ENCODE results near the gene KLHDC7B. TPM values are rescaled to one million over a fixed set of nuclear protein-coding genes. Genes with fewer than 3 reads are reported as not detected.

KLHDC7B gene
- total RNA-seq, 1 donor from 2014 or later = 3.3 TPM

DNA sequence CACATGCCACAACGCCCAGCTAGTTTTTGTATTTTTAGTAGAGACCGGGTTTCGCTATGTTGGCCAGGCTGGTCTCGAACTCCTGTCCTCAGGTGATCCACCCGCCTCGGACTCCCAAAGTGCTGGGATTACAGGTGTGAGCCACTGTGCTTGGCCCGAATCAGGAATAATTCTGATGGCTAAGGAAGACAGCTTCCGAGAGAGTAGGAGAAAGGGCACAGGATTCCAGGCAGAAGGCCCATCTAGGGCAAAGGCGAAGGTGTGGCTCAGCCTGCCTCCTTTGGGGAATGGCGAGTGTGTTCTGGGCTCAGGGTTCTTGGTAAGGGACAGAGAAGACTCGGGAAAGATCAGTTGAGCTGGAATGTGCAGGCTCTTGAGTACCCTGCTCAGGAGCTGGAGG, 18.6 kb downstream of the KLHDC7B start:
- intact Hi-C loops (cut with micrococcal nuclease) = no loop called here
- no peak overlapping the region for H3K4me3 Mint-ChIP-seq (ENCODE audit: low read depth)
- H3K27me3 Mint-ChIP-seq (ENCODE audit: low read depth) = peaks cover 20% of the 10 kb centered on the region
- no peaks in the 10 kb centered on the region for H3K9me3 Mint-ChIP-seq
- peaks cover 16% of the 10 kb centered on the region for H3K4me1 Mint-ChIP-seq (ENCODE audit: low read depth)
- H3K27ac Mint-ChIP-seq = no peak overlapping the region
- H3K36me3 Mint-ChIP-seq (ENCODE audit: low read depth) = peaks cover 8% of the 10 kb centered on the region
- no peak for DNase-seq (ENCODE audit: low spot score)

DNA sequence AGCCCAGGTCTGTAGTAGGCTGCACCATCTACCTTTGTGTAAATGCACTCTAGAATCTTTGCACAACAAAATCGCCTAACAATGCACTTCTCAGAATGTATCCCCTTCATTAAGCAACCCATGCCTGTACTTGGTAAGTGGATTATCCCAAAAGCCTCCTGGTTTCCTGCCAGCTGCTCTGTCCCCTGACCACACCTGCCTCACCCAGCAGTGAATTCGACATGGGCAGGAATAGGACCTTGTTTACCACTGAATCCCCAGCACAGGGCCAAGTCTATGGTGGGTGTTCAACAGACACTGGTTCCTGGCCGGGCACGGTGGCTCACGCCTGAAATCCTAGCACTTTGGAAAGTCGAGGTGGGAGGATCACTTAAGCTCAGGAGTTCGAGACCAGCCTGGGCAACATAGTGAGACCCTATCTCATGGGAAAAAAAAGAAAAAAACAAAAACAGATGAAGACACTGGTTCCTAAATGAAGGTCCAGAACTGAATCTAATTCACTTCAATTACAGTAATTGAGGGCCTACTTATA, 22.1 kb downstream of the KLHDC7B start:
- H3K27ac Mint-ChIP-seq = no peak overlapping the region
- H3K4me3 Mint-ChIP-seq (ENCODE audit: low read depth) = no peak overlapping the region
- peaks cover 10% of the 10 kb centered on the region for H3K27me3 Mint-ChIP-seq (ENCODE audit: low read depth)
- DNase-seq (ENCODE audit: low spot score) = no peak
- intact Hi-C loops (cut with micrococcal nuclease) = no loop called here
- H3K4me1 Mint-ChIP-seq (ENCODE audit: low read depth) = peaks cover 9% of the 10 kb centered on the region
- H3K36me3 Mint-ChIP-seq (ENCODE audit: low read depth) = peaks cover 38% of the 10 kb centered on the region
- no peaks in the 10 kb centered on the region for H3K9me3 Mint-ChIP-seq

DNA sequence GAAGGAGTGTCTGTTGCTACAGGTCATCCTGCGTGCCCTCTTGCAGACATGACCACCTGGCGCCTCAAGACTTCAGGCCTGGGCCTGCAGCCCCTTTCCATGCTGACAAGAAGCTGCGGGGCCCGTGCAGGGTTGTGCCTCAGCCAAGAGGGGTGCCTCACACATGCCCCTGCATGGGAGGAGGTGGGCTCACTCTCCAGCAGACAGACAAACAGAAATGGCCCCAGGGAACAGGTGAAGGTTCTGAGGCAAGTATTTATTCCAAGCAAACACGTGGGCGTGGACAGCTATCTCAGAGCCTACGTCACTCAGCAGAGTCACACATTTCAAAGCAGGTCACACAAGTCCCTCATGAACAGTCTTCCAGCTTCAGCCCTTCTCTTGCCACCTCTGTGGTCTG, 22.9 kb downstream of the KLHDC7B start:
- Mint-ChIP-seq H3K9me3 (no peaks in the 10 kb centered on the region), H3K36me3 (ENCODE audit: low read depth) (peaks cover 40% of the 10 kb centered on the region), H3K27ac (no peak overlapping the region), H3K4me1 (ENCODE audit: low read depth) (peaks cover 2% of the 10 kb centered on the region), H3K4me3 (ENCODE audit: low read depth) (no peak overlapping the region), H3K27me3 (ENCODE audit: low read depth) (peaks cover 5% of the 10 kb centered on the region)
- intact Hi-C loops (cut with micrococcal nuclease) = no loop called here
- DNase-seq (ENCODE audit: low spot score) = no peak

DNA sequence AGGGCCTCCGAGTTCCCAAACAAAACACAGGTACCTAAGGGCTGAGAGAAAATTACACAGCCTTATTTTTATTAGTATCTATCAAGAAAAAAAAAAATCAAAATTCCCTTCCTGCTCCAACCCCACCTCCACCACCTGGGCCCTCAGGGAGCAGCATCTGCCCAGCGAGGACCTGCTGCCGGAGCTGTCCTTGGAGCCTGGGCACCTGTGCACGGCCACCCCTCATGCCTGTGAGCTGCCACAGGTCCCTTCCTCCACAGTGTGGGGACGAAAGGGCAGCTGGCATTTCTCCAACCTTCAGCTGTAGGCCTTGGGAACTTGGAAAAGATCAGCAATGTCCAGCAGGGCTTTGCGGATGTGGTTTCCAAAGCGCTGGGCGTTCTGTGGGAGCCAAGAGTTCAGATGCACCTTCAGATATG, 23.4 kb downstream of the KLHDC7B start:
- Mint-ChIP-seq H3K36me3 (ENCODE audit: low read depth) (peaks cover 40% of the 10 kb centered on the region), H3K4me3 (ENCODE audit: low read depth) (no peak overlapping the region)

DNA sequence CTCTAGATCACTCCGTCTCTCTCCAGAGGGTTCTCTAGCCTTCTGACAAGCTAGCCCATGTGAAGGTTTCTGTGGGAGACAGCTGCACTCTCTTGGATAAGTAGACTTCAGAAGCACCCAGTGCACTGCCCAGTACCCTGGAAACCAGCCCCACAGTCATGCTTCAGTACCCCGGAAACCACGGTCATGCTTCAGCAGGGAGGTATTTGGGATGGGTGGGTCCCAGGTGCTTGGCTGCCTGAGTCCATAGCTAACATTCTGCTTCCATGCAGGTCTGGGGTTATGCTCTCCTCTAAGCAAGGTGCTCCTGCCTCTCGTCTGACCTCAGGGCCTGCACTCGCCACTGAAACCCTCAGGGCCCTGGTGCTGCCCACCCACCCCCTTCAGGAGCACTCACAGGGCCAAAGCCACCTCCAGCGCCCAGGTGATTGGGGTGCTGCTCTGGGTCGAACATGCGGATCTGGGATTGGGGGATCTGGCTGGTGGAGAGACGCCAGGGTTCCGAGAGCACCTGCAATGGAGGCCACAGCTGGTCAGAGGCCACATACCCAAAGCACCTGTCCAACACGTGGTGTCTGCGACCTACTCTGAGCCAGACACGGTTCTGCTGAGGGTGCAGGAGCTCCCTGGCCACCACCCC, 24.3 kb downstream of the KLHDC7B start:
- Mint-ChIP-seq H3K36me3 (ENCODE audit: low read depth) (peaks cover 43% of the 10 kb centered on the region), H3K27ac (no peak overlapping the region), H3K4me1 (ENCODE audit: low read depth) (no peaks in the 10 kb centered on the region), H3K4me3 (ENCODE audit: low read depth) (no peak overlapping the region), H3K9me3 (no peaks in the 10 kb centered on the region), H3K27me3 (ENCODE audit: low read depth) (no peaks in the 10 kb centered on the region)
- no peak for DNase-seq (ENCODE audit: low spot score)
- intact Hi-C loops (cut with micrococcal nuclease) = no loop called here

More for the DNA sequence above, 23.4 kb downstream of the KLHDC7B start:
- intact Hi-C loops (cut with micrococcal nuclease) = no loop called here
- no peaks in the 10 kb centered on the region for H3K9me3 Mint-ChIP-seq
- no peak for DNase-seq (ENCODE audit: low spot score)
- H3K4me1 Mint-ChIP-seq (ENCODE audit: low read depth) = no peaks in the 10 kb centered on the region
- H3K27me3 Mint-ChIP-seq (ENCODE audit: low read depth) = peaks cover 4% of the 10 kb centered on the region
- no peak overlapping the region for H3K27ac Mint-ChIP-seq

DNA sequence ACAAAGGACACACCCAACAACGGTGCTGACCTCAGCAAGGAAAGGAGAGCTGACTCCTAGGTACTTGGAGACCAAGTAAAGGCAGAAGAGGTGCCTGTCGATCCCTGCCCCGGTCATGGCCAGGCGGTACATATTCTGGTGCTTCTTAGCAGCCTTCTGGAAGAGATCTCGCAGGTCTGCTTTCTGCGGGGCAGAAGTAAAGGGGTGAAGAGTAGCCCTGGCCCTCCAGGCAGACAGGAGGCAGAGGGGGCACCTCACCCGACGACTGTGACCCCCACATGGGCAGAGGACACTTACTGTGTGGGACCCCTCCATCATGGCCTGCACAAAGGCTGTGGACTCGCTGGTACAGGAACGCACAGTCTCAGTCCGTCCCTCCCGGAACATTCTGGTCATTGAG, 25.2 kb downstream of the KLHDC7B start:
- H3K9me3 Mint-ChIP-seq = no peaks in the 10 kb centered on the region
- H3K27me3 Mint-ChIP-seq (ENCODE audit: low read depth) = no peaks in the 10 kb centered on the region
- no peaks in the 10 kb centered on the region for H3K4me1 Mint-ChIP-seq (ENCODE audit: low read depth)
- peaks cover 46% of the 10 kb centered on the region for H3K36me3 Mint-ChIP-seq (ENCODE audit: low read depth)
- DNase-seq (ENCODE audit: low spot score) = no peak
- H3K4me3 Mint-ChIP-seq (ENCODE audit: low read depth) = no peak overlapping the region
- intact Hi-C loops (cut with micrococcal nuclease) = no loop called here
- H3K27ac Mint-ChIP-seq = no peak overlapping the region

DNA sequence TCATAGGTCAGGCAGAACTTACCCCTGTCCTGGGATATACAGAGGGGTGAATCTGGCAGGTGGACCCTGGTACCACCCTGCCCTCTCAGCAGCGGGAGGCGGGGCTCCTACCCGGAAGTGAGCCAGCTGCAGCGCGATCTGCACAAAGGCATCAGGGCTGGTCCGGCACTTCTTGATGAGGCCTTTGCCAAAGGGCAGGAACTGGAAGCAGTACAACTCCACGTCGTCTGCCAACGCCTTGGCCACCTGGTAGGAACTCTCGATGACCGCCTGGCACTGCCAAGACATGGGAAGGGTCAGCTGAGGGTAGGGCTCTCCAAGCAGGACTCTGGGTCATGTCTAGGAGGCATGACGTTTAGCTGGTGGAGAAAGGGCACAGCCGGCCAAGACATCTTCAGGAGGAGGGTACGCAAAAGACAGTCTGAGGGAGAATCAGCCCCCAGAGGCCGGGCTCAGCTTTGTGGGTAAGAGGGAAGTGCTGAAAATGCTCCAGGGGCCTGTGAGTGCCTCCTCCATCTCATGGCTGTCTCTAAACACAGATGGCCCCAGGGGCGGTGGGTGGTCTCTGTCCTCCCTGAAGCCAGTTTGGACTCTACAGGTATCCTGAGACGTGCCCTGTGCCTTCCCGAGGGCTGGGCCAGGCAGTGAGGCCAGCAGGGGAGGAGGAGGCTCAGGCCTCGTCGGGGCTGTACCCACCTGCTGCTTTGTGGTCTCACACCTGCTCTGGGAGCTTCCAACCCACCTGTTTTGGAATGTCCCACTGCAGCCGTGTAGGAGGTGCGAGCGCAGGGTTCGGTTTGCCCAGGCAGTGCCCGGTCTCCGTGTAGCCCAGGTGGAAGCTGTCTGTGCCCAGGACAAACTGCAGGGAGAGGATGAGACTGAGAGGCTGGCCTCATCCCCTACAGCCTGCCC, 25.8 kb downstream of the KLHDC7B start:
- Mint-ChIP-seq H3K9me3 (no peaks in the 10 kb centered on the region), H3K27ac (no peak overlapping the region), H3K27me3 (ENCODE audit: low read depth) (no peaks in the 10 kb centered on the region), H3K4me1 (ENCODE audit: low read depth) (no peaks in the 10 kb centered on the region), H3K36me3 (ENCODE audit: low read depth) (peaks cover 51% of the 10 kb centered on the region), H3K4me3 (ENCODE audit: low read depth) (no peak overlapping the region)
- no peak for DNase-seq (ENCODE audit: low spot score)
- intact Hi-C loops (cut with micrococcal nuclease) = no loop called here

DNA sequence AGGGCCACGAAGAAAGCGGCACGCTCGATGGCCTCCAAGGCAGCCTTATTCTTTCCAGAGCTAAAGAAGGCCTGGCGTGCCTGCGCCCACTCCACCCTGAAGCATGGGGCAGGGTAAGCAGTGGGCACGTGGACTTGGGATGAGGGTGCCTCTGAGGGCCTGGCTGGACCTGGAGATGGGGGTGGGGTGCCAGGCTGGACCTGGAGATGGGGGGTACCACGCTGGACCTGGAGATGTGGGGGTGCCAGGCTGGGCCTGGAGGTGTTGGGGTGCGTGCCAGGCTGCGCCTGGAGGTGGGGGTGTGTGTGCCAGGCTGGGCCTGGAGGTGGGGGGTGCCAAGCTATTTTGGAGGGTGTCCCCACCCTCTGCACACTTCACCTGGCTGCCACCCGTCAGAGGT, 27.3 kb downstream of the KLHDC7B start:
- DNase-seq (ENCODE audit: low spot score) = no peak
- H3K27ac Mint-ChIP-seq = no peak overlapping the region
- H3K4me1 Mint-ChIP-seq (ENCODE audit: low read depth) = peaks cover 2% of the 10 kb centered on the region
- H3K4me3 Mint-ChIP-seq (ENCODE audit: low read depth) = no peak overlapping the region
- no peaks in the 10 kb centered on the region for H3K27me3 Mint-ChIP-seq (ENCODE audit: low read depth)
- H3K36me3 Mint-ChIP-seq (ENCODE audit: low read depth) = peaks cover 56% of the 10 kb centered on the region
- intact Hi-C loops (cut with micrococcal nuclease) = no loop called here
- H3K9me3 Mint-ChIP-seq = no peaks in the 10 kb centered on the region

DNA sequence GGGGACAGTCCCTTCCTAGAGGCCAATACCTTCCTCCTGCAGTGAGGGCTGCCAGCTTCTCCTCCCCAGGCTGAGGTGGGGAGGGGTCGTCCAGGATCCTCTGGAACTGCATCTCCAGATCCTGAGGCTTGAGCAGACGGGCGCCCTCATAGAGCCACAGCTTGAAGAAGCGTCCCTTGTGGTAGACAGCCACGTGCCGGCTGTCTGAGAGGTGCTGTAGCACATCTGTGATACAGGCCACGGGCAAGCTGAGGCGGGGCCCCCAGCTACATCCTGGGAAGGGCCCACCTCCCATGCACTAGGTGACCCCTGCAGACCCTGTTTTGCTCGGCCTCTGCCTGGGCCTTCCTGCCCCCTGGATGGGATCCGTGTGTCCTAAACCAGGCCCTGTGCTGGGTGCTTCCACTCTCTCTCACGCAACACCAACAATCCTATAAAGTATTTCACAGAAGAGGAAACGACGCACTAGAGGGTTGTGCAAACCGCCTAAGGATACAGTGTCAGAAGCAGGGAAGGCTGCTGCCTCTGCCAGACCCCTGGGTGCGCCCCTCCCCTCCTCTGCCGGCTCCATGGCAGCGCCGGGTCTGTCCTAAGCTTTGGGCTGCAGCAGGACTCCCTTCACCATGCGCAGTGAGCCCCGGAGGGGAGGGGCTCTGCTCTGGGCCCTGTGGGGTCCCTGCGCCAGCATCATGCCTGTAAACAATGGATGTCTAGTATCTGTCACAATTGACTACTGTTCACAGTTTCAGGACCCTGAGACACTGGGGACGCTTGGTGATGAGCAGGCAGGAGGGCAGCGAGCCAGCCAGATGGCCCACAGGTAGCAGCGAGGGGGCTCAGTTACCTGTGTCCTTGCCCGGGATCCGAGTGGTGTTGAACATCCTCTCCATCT, 28.0 kb downstream of the KLHDC7B start:
- peaks cover 57% of the 10 kb centered on the region for H3K36me3 Mint-ChIP-seq (ENCODE audit: low read depth)
- intact Hi-C loops (cut with micrococcal nuclease) = no loop called here
- DNase-seq (ENCODE audit: low spot score) = no peak
- H3K4me3 Mint-ChIP-seq (ENCODE audit: low read depth) = no peak overlapping the region
- H3K27ac Mint-ChIP-seq = no peak overlapping the region
- H3K27me3 Mint-ChIP-seq (ENCODE audit: low read depth) = no peaks in the 10 kb centered on the region
- no peaks in the 10 kb centered on the region for H3K9me3 Mint-ChIP-seq
- peaks cover 2% of the 10 kb centered on the region for H3K4me1 Mint-ChIP-seq (ENCODE audit: low read depth)

DNA sequence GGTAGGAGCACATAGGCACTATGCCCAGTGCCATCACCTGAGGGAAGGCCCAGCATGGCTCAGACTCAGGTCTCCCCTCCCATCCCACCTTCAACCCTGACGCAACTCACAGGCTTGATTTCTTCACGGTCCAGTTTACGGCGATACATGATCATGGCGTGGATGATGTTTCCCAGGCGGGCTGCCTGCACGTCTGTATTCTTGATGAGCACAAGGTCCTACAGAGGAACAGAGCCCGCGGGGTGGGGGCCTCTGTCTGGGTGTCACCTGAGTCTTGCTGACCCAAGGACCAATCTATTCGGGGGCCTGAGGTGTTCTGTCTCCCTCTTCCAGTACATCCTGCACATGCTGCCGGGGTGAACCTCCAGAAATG, 28.7 kb downstream of the KLHDC7B start:
- Mint-ChIP-seq H3K4me3 (ENCODE audit: low read depth) (no peak overlapping the region), H3K27ac (no peak overlapping the region), H3K4me1 (ENCODE audit: low read depth) (peaks cover 2% of the 10 kb centered on the region), H3K36me3 (ENCODE audit: low read depth) (peaks cover 59% of the 10 kb centered on the region), H3K27me3 (ENCODE audit: low read depth) (no peaks in the 10 kb centered on the region), H3K9me3 (no peaks in the 10 kb centered on the region)
- intact Hi-C loops (cut with micrococcal nuclease) = no loop called here
- no peak for DNase-seq (ENCODE audit: low spot score)

DNA sequence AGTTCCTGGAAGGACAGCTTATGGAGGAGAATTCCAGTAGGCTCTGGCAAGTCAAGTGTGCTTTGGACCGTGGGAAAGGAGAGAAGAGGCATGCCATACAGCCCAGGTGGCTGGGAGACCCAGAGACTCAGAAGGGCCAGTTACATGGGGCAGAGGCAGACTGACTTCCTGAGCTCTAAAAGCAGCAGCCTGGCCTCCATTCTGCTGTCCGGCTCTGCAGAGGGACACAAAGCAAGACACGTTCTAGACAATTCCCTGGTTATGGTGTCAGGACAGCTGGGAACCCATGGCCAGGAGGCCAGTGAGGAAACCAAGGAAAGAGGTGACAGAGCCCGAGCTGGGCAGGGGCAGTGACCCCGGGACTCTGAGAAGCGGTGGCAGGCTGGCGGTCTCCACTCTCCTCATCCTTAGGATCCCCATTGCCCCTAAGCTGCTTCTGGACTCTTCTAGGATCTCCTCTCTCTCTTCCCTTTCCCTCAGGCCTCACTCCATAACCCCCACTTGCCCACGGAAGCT, 29.8 kb downstream of the KLHDC7B start:
- no peaks in the 10 kb centered on the region for H3K27me3 Mint-ChIP-seq (ENCODE audit: low read depth)
- H3K9me3 Mint-ChIP-seq = no peaks in the 10 kb centered on the region
- no peak for DNase-seq (ENCODE audit: low spot score)

DNA sequence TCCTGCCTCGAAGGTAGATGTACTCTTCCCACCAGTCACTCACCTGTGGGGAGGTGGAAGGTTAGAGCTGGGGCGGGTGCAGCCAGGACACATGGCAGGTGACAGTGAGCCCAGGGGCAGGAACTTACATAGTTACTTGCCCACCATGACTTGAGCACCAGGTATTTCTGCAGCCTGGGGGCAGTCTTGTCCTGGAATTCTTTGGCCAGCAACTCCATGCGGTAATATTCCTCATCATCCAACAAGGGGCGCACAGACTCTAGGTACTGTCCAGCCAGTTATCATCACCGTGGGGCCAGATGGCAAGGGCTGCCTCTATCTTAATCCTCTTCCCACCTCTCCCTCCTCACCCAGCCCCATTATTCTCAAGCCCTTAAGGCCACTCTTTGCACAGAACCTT, 30.4 kb downstream of the KLHDC7B start:
- Mint-ChIP-seq H3K9me3 (no peaks in the 10 kb centered on the region), H3K27ac (no peak overlapping the region), H3K36me3 (ENCODE audit: low read depth) (peaks cover 57% of the 10 kb centered on the region), H3K4me1 (ENCODE audit: low read depth) (peaks cover 7% of the 10 kb centered on the region), H3K4me3 (ENCODE audit: low read depth) (no peak overlapping the region), H3K27me3 (ENCODE audit: low read depth) (no peaks in the 10 kb centered on the region)
- DNase-seq (ENCODE audit: low spot score) = no peak
- intact Hi-C loops (cut with micrococcal nuclease) = no loop called here

More for the DNA sequence above, 29.8 kb downstream of the KLHDC7B start:
- H3K4me3 Mint-ChIP-seq (ENCODE audit: low read depth) = no peak overlapping the region
- H3K36me3 Mint-ChIP-seq (ENCODE audit: low read depth) = peaks cover 59% of the 10 kb centered on the region
- peaks cover 5% of the 10 kb centered on the region for H3K4me1 Mint-ChIP-seq (ENCODE audit: low read depth)
- intact Hi-C loops (cut with micrococcal nuclease) = no loop called here
- H3K27ac Mint-ChIP-seq = no peak overlapping the region
